ENCODE results near the gene PAX8. TPM values are rescaled to one million over a fixed set of nuclear protein-coding genes. Genes with fewer than 3 reads are reported as not detected.
"Not testable (repeated sequence)": the region's sequence is repeated elsewhere in the genome, so short reads cannot be mapped to it uniquely, and the experiment has no call there.

Gene PAX8
- polyA plus RNA-seq (ENCODE audit: insufficient read length) = 2.2 TPM

DNA sequence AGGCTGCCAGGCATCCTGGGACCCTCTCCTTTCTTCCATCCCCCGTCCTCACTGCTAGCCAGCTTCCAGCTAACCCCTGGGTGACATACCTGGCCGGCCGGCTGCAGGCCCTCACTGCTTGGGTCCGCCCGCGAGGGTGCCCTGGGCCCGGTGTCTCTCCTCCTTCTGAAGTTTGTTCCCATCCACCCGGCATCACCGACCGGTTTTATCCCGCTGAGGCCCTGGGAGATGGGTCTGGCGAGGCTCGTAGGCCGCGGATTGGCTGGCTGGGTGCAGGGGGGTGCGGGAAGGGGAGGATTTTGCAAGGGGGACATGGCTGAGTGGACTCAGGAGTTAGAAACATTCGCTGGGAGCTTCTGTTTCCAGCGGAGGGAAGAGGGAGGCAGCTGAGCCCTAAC, at the start of gene PAX8:
Gene PAX8 (minus strand): TSS at position 180 of the 398 bp plus-strand sequence. CDS start 527 bp downstream, outside the sequence.
- no peak for DNase-seq

DNA sequence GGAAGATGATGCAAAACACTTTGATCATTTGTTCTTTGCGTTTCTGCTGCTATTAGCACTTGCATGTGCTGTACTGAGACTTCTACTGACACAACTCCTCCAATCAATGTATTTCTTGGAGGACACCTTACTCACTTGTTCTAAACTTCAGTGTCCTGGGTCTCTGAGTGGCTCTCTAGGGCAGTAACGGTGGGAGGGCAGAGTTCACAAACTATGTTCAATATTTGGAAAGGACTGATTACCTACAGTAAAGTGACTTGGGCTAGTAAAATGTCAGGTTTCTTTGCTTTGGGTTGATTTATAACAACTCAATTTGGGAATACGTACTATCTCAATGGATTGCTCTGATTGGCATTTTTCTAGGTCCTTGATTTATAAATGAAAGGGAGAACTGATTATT, 49.3 kb upstream of the PAX8 start:
- no peak for DNase-seq

DNA sequence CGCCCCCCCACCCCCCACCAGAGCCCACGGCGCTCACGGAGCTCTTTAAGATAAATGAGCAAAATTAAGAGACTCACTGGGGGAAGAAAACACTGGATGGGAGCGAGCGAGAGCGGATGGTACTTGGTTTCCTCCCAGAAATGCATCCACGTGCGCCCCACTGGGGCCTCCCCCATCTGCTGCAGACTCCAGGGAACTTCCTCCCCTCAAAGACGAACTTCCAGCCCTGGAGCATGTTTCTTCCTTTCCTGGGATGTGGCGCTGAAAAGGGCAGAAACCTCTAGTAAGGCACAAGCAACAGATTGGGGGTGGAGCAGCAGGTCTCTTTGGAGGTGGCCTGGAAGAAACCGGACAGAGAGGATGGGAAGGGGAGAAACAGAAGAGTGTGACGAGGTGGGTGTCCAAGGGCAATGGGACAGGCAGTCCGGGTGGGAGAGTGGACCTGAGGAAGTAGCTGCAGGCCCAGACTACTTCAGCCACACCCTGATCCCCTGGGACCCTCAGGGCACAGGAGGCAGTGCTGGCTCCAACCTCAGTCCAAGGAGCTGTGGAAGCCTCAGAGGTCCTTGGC, 46.5 kb upstream of the PAX8 start:
- not testable (repeated sequence) for DNase-seq

DNA sequence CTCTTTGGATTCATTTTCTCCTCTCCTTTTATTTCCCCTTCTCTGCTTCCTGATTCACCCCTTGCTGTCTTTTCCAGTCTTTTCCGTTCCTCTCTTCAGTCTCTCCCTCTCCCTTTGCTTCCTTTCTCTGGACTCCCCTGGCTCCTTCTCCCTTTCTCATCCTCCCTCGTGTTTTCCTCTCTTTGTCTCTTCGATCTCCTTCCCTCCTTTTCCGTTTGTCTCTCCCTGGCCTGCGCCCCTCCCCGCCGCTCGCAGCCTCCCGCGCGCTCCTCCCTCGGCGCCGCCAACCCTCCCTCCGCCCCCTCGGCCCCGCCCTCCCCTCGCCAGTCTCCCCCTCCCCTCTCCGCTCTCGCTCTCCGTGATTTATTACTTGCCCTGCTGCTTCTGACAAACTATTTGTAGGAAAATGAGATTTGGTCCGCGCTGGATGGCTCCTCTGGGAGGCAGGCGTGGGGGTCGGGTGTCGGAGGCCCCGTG, 46.0 kb upstream of the PAX8 start:
- peak; percentile 41 for DNase-seq

DNA sequence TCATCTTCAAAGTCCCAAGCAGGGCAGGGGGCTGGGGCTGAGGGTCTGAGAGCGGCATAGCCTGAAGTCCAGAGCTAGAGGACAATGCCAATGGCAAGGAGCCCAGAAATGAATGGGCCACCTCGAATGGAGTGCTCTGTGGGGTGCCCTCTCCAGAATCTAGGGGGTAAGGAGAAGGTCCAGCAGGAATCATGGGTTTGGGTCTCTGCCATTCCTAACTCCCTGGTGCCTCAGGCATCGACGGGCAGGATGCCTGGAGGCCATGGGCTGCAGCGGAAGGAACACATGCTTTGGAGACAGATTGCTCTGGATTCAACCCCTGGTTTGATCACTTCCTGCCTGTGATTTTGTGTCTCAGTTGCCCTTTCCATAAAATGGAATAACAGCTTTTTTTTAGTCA, 44.4 kb upstream of the PAX8 start:
- DNase-seq = not testable (repeated sequence)

DNA sequence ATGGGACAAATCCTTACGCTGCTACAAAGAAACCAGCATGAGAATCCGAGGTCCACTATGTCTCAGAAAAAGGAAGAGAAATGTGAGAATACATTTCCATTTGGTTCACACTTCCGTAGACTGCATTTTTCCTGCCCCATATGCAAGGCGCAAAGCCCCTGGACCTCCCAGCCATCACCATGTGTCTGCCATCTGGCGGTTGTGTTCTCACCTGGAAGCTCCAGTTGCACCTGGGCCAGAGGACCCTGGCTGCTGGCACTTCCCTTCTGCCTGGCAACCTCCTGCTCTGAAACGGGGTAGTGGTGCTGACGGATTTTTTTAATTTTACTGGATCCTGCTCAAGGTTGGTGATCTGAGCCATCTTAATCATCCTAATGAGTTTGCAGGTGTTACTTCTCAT, 41.4 kb upstream of the PAX8 start:
- not testable (repeated sequence) for DNase-seq

DNA sequence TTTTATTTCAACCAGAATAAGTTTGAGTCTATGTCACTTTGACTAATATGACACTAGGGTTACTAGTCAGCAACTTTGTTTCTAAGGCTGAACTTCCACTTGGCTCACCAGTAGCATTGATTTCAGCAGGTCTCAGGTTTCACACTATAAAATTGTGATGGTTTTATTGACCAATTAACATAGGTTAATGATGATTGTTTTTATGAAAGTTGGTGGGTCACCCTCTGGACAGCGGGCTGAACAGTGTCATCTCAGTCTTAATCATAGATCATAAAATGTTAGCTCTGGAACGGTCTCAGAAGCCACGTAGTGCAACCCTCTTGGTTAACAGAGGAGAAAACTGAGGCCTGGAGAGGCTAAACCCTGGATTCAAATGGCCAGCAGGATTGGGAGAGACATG, 40.2 kb upstream of the PAX8 start:
- DNase-seq = not testable (repeated sequence)

DNA sequence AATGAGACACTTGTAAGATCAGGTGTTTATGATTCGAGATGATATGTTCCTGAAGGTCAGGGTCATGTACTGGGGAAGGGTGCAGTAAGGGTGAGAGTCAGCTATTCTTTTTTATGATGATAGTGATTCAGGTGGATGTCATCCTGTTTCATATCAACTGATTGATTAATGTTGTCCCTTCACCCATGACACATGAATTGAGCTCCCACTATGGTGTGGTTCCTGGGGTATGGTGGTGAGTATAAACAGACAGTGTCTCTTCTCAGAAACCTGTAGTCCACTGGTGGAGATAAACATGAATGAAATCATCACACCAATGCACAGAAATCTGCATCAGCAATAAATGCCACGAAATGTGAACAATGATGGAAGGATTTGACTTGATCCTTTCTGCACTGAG, 37.4 kb upstream of the PAX8 start:
- no peak for DNase-seq

DNA sequence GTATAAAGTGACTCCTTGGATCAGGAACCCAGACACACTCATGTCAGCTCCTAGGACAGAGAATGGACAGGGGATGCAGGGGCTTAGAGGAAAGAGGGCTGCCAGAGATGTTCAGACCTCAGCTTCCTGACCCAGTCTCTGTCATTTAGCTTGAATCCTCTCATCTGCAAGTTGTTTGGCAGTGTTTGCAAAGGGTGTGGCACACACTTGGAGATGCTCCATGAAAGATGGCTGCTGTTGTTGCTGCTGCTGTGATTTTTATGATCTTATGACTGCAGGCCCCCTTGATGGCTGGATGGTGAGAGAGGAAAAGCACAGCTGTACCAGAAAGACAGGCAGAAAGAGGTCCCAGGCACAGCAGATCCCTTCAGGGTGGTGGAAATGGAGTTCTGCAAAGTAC, 35.9 kb upstream of the PAX8 start:
- DNase-seq = not testable (repeated sequence)

DNA sequence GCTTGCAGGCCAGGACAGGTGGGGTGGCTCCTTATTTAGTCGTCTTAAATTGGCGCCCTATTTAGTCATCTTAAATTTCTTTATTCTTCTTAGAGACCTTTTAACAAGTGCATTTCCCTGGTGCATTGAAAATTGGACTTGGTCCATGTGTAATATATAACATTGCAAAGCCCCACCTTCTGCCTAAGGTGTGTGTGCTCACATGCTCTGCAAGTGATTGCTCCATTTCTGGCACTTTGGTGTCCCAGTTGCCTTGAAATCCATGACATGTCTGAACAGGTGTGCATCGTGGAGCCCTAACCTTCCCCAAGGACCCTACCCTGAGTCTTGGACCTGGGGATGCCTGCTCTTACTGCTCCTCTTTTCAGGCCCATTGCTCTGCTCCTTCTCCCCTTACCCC, 35.5 kb upstream of the PAX8 start:
- DNase-seq = not testable (repeated sequence)

DNA sequence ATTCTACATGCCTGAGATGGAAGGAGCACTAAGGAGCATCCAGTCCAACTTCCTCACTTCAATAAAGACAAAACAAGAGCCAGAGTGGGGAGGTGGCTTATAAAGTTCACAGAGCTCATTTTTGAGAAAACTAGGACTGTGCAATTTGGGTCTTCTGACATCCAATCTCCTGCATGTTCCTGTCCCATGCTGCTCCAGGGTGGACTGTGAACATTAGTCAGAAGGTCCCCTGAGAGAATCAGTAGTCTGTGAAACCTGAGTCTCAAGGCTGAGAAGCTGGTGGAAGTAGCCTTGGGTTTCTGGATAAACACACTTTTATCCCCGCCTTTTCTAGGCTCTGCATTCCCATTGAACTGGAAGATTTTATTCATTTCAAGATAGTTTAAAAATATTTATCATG, 33.1 kb upstream of the PAX8 start:
- not testable (repeated sequence) for DNase-seq

DNA sequence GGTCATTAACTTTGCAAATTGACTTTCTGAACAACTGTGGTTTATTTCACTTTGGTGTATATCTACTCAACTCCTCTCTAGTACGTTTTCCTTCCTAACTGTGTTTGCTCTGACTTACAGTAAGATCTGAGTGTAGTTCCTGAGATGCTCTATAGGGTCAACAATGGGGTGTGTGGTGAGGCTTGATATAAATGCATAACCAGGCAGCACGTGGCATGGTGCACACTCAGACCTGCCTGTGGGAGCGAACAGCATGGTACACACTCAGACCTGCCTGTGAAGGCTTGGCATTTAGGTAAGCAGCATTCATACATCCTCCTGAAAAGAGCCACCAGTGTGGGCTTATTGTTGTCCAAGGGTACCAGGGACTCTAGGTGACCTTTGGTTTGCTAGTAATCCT, 32.5 kb upstream of the PAX8 start:
- DNase-seq = not testable (repeated sequence)

DNA sequence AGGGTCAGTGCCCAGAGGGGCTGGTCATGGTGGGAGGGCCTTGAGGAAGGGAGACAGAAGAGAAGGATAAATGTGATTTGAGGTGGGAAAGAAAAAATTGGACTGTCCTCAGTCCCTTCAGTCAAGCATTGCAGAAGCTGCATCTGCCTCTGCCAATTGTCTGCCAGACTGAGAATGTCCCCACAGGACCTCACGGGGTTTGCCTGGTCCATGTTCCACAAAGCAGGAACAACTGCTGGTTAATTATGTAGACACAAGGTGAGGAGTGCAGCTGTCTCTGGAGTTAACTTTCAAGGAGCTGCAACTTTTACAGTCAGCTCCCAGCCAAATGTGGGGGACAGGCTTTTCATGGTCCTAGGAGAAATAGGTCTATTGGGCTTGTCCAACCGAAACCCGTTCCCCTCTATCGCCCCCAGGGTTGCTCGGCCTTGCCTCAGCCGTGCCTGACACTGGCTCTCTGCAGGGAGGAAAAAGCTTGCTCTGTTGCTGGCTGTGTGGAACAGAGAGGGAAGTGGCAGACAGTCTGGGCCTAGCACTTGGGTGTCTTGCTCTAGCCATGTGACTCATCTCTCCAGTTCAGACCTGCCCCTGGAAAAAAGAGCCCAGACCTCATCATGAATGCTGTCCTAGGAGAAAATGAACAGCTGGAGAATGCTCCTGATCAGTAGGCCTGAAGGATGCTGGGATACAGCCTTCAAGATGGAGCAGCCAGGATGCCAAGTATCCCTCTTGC, 31.1 kb upstream of the PAX8 start:
- no peak for DNase-seq

DNA sequence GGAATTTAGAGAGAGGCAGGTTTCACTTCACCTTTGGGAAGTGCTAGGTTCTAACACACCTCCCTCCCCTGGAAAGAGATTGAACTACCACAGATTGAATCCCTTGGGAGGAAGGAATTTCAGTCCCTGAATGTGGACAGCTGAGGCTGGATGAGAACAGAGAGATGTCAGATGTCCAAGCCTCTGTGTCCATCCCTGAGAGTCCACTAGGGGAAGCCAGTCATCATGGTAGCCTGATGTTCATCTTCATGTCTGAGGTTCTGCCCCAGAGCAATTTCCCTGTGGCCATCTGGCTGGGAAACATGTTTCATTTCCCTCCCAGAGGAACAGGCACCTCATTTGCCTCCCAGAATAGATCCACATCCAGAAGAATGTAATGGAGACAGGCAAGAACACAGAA, 30.1 kb upstream of the PAX8 start:
- DNase-seq = not testable (repeated sequence)

DNA sequence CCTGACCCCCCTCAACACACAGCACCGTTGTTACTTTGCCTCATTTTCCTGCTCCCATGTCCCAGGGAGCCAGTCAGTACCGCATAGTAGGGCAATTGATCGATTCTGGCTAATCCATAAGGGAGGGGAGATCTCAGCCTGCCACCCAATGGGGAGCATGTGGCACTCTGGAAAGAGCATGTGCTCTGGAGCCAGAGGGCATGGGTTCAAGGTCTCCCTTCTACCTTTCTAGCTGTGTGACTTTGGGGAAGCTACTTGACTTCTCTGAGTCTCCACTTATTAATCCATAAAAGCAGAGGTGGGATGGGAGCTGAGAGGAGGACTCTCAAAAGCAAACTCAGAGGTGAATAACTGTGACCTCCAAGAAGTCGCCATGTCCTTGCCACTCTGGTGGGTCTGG, 27.5 kb upstream of the PAX8 start:
- DNase-seq = not testable (repeated sequence)

DNA sequence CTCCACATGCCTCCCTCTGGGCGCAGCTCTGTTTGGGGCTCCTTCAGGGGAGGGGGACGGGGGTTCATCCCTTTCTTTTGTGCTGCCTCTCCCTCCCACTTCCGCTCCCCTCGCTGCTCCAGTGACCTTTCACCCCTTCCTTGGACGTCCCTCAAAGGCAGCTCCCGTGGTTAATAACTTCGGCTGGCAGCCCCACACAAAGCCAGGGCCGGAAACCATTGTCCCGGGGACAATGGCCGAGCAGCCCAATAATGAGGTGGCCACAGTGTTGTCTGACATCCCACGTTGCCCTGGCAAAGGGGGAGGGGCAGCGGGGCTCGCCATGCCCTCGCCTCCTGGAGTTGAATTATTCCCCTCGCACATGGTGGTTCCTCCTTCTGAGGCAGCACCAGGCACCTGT, 27.0 kb upstream of the PAX8 start:
- DNase-seq = not testable (repeated sequence)

DNA sequence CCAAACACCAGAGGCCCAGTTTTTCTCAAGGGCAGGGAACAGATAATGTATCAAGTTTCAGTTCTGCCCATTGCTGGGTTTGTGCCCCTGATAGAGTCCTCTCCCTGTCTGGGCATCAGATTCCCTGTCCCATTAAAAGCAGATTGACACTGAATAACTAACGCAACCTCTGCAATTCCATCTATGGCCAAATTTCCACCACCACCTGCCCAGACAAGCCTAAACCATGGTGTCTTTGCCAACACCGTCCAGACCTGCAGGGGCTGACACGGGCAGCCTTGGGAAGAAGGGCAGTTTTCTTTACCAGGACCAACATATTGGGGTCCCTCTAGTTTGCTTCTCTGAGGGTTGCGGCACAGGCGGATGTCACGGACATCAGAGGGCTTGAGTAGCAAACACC, 26.4 kb upstream of the PAX8 start:
- DNase-seq = no peak

DNA sequence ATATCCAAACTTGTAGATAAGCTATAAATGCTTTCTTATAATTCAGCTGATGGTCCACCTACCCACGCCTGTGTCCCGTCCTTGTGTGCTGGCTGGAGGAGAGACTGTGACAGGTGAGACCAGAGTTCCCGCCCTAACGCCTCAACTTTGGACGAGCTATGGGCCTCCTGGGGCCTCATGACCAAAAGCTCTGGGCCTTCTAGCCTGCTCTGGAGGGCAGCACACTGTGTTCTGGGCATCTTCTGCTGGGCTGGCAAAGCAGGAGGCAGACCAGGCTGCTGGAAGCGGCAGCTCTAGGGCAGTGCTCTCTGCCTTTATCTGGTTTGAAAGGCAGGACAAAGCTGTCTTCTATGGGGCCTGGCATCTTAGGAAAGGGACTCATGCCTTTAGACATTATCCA, 26.0 kb upstream of the PAX8 start:
- DNase-seq = no peak

DNA sequence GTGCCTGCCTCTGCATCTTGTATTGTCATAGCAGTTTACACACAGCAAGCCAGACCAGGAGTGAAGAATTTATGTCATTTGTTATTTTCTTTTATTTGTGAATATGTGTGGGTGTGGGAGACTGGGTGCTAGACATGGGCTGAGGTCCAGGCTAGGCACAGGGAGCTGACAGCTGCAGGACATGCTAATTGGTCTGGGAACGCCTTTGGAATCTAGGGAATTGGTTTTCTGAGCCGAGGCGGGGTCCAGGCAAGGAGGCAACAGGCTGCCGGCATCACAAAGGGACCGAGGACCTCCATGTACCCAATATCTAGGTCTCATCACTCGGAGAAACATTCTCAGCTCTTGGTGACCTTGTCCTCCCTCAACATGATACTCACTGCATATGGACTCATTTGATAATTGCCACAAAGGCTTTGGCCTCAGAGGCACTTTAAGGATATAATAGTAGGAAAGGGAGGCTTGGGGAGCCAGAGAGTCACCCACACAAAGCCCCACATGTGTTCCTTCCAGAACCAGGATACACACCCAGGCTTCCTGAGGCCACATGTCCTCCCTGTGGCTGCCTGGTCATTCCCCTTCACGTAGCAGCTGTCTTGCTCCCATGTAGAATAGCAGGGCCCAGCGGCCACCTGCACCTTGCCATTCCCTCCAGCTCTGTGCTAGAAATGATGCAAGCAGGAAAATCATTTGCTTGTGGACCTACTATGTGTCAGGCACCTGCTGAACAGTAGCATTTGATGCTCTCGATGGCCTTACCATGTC, 23.7 kb upstream of the PAX8 start:
- not testable (repeated sequence) for DNase-seq

DNA sequence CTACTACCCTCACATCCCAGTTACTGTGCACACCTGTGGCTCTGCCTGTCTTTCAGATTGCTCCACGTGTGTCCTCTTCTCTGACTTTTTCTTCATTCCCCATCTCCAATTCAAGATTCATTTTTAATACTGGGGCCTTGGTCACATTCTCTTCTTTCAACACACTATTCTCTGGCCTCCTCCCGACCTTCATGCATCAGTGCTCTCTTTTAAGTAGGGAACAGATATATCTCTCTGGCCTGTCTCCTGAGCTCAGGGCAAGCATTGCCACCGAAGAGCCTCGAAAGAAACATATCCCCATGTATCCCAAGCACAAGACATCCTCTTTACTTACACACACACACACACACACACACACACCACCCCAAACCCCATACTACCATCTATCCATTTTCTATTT, 21.6 kb upstream of the PAX8 start:
- DNase-seq = no peak

DNA sequence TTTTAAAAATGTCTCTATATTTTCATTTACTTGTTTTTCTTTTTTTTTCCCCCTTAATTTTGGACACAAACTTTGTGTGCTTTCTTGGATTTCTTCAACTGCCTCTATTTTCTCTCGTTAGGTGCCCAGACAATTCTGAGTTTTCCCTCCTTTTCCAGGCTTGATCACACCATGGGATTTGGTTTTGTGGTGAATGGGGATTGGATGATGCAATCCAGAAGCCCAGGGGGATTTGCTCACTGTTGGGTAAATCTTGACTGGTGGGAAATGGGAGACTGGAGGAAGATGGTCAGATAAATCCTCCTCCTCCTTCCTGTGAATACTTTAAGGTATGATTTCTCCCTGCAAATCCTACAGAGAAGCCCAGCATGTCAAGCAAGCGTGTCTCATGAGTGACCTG, 19.5 kb upstream of the PAX8 start:
- DNase-seq = no peak

DNA sequence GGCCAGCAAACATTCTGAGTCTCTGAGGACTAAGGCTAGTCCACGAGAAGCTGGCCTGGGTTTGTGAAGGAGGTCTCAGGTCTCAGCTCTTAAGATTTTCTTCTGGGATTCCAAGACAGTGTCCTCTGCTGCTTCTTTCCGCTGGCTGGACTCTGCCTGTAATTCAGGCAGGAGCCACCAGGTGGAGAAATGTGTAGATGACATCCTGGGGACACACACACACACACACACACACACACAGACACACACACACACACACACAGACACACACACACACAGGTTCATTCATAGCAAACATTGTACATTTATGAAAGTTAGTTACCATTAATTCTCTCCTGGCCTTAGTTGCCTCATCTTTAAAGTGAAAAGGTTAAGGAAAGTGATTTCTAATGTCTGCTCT, 18.9 kb upstream of the PAX8 start:
- not testable (repeated sequence) for DNase-seq

DNA sequence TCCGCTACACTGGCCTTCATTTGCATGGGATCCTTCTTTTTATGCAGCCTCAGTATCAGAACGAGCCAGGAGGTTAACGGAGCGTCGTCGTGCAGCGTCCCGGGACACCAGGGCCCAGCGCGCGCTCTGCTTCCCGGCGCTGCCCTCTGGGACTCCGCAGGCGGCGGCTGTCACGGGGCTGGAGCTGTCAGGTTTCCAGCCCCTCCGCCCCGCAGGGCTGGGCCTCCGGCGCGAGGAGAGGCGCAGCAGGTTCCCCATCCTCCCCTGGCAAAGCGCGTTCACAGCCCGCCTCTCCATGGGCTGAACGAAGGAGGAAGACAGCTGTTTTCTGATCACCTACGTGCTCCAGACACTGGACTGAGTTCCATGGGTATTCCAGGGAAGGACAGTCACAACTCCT, 12.5 kb upstream of the PAX8 start:
- no peak for DNase-seq
